Suprapubic skin (tissue), 4 donors: ENCODE results near the gene MAD1L1. TPM values are rescaled to one million over a fixed set of nuclear protein-coding genes. Genes with fewer than 3 reads are reported as not detected.
A peak's percentile ranks its signal among the peaks of the same experiment; 100 is the strongest.

ENCODE experiments used
- DNase-seq, 2 donors: peaks; one replicate each; pipeline ENCODE4 v3.0.0-alpha.2; 2019; ENCODE audit warnings: low spot score in 2 of 2
- H3K27ac ChIP-seq: fragments of 200-600 bp; sonication (generic); one replicate; pipeline ENCODE4 v1.5.1; 2019
- H3K27me3 ChIP-seq: fragments of 200-600 bp; sonication (generic); one replicate; pipeline ENCODE4 v1.5.1; 2019
- H3K36me3 ChIP-seq: fragments of 200-600 bp; sonication (generic); one replicate; pipeline ENCODE4 v1.5.1; 2019
- H3K4me1 ChIP-seq: fragments of 200-600 bp; sonication (generic); one replicate; pipeline ENCODE4 v1.5.1; 2019
- H3K4me3 ChIP-seq: fragments of 200-600 bp; sonication (generic); one replicate; pipeline ENCODE4 v1.5.1; 2019; ENCODE audit warnings: mild to moderate bottlenecking
- H3K9me3 ChIP-seq: fragments of 200-600 bp; sonication (generic); one replicate; pipeline ENCODE4 v1.5.1; 2019
- CTCF ChIP-seq, 2 donors: fragments of 200-600 bp in 1 of 2; fragments of 450-650 bp in 1 of 2; sonication (generic) in 1 of 2; IDR thresholded peaks; one replicate each; pipeline ENCODE4 v1.5.1; 2016 to 2019; ENCODE audit warnings: antibody characterized with exemption in 2 of 2, mild to moderate bottlenecking in 1 of 2, moderate library complexity in 1 of 2
- EP300 ChIP-seq: sonication (generic); formaldehyde crosslinking; IDR thresholded peaks from one replicate; pipeline ENCODE4 v1.6.1; 2017; ENCODE audit warnings: antibody characterized with exemption
- POLR2A ChIP-seq, 2 donors: fragments of 450-650 bp; IDR thresholded peaks; one replicate each; pipeline ENCODE4 v1.6.1; 2017; ENCODE audit warnings: antibody characterized with exemption in 2 of 2, mild to moderate bottlenecking in 2 of 2, moderate library complexity in 2 of 2
- POLR2AphosphoS5 ChIP-seq, 3 donors: sonication (generic); formaldehyde crosslinking; IDR thresholded peaks; one replicate each; pipeline ENCODE4 v1.6.1; 2017; ENCODE audit warnings: antibody characterized with exemption in 3 of 3
- WGBS: methylation state at CpG from one replicate; pipeline ENCODE4 v1.1.5; 2018; 5-methylcytosine and 5-hydroxymethylcytosine counted together
- total RNA-seq, 4 donors: library from RNA; depleted of rRNA; stranded (reverse); fragments of >200 nt; gene quantifications; one replicate each; pipeline ENCODE4 v1.1.0, GENCODE V29; 2016

MAD1L1 gene
- total RNA-seq, 4 donors from 2014 or later = 53.2 to 69.8 (median 62.2) TPM

DNA sequence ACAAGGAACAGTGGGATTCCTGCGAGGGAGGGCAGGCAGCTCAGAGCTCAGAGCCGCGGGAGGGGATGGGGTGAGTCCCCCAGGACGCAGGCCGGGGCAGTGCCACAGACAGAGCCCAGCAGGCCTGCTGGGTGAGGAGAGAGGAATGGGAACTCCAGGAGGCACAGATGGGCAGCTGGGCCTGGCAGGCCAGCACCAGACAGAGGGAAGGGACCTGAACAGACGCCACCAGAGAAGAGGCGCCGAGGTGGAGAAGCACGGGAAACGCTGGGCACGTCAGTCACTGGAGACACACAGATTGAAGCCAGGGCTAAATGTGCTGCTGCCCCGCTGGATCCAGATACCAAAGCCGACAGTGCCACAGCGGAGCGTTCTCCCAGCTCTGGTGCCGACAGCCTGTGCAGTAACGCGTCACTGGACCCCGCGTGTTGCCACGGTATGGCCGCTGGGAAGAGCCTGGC is 225.8 kb downstream of the MAD1L1 start:
- Histone ChIP-seq H3K4me3 (no peak overlapping the region), H3K4me1 (no peaks in the 10 kb centered on the region), H3K27me3 (no peaks in the 10 kb centered on the region), H3K9me3 (no peaks in the 10 kb centered on the region), H3K36me3 (peaks cover 12% of the 10 kb centered on the region), H3K27ac (no peak overlapping the region)
- DNase-seq = peak; percentile 42 to 48
- WGBS = 92% methylated on average over 10 of the region's 22 CpGs
- TF ChIP-seq EP300 = no peak
- TF ChIP-seq CTCF (IDR thresholded peaks at IDR 0.05) = no peak
- TF ChIP-seq POLR2A (IDR thresholded peaks at IDR 0.05) = no peak
- TF ChIP-seq POLR2AphosphoS5 (IDR thresholded peaks at IDR 0.05) = no peak

GRCh38 chr7:2006231-2006771 is 226.4 kb downstream of the MAD1L1 start:
- no peaks in the 10 kb centered on the region for H3K9me3 ChIP-seq
- TF ChIP-seq EP300 (no peak), CTCF (IDR thresholded peaks at IDR 0.05) (no peak), POLR2AphosphoS5 (IDR thresholded peaks at IDR 0.05) (no peak), POLR2A (IDR thresholded peaks at IDR 0.05) (no peak)
- H3K27ac ChIP-seq = no peak overlapping the region
- H3K4me1 ChIP-seq = no peaks in the 10 kb centered on the region
- DNase-seq = peak; percentile 47 to 62
- H3K4me3 ChIP-seq = no peak overlapping the region
- WGBS = 88% methylated on average over 19 of the region's 20 CpGs
- no peaks in the 10 kb centered on the region for H3K27me3 ChIP-seq
- peaks cover 12% of the 10 kb centered on the region for H3K36me3 ChIP-seq

GRCh38 chr7:2005786-2006185 is 227.0 kb downstream of the MAD1L1 start:
- no peak for TF ChIP-seq POLR2A (IDR thresholded peaks at IDR 0.05)
- no peak for TF ChIP-seq CTCF (IDR thresholded peaks at IDR 0.05)
- no peak for TF ChIP-seq POLR2AphosphoS5 (IDR thresholded peaks at IDR 0.05)
- no peak for TF ChIP-seq EP300
- peaks cover 12% of the 10 kb centered on the region for H3K36me3 ChIP-seq
- DNase-seq = peak; percentile 17 to 40
- H3K27me3 ChIP-seq = no peaks in the 10 kb centered on the region
- H3K4me1 ChIP-seq = no peaks in the 10 kb centered on the region
- H3K9me3 ChIP-seq = no peaks in the 10 kb centered on the region
- no peak overlapping the region for H3K27ac ChIP-seq
- no peak overlapping the region for H3K4me3 ChIP-seq
- WGBS = 94% methylated on average over 10 of the region's 10 CpGs

DNA sequence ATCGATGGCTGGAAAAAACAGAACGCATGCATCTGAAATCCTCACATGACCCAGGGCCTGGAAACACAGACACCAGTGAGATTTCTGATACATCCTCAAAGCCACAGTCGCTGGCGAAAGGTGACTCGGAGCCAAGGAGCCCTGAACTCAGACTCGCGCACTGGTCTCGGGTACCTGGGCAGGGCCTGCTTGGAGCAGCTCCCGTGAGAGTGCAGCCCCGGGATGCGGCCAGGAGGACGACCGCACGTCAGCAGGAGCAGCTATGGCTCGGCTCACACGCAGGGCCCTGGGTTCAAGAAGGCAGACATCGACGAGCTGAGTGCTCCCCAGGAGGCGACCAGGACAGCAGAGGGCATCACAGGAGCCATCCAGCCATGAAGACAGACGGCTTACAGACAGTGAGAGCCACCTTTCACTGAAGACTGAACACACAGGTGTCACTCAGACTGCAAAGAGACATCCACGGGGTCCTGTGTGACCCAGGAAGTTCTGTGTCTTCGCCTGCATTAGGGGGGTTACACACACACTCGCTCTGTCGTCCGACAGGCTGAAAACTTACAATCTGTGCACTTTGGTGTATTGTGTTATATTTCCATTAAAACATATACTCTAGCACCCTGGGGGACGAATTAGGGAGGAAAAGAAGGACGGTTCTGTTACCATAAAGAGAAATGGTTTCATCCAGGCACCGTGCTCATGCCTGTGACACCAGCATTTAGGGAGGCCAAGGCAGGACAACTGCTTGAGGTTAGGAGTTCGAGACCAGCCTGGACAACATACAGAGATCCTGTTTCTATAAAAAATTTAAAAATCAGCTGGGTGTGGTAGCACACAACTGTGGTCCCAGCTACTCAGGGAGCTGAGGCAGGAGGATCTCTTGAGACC is 227.7 kb downstream of the MAD1L1 start:
- TF ChIP-seq POLR2A (IDR thresholded peaks at IDR 0.05) (no peak), CTCF (IDR thresholded peaks at IDR 0.05) (no peak), POLR2AphosphoS5 (IDR thresholded peaks at IDR 0.05) (no peak)
- 88% methylated on average over 13 of the region's 29 CpGs for WGBS

More for the DNA sequence above, 227.7 kb downstream of the MAD1L1 start:
- peak; percentile 42 to 72 for DNase-seq
- peaks cover 12% of the 10 kb centered on the region for H3K36me3 ChIP-seq
- no peak overlapping the region for H3K27ac ChIP-seq
- H3K4me3 ChIP-seq = no peak overlapping the region
- H3K4me1 ChIP-seq = no peaks in the 10 kb centered on the region
- H3K27me3 ChIP-seq = no peaks in the 10 kb centered on the region
- H3K9me3 ChIP-seq = no peaks in the 10 kb centered on the region
